Activated CD8-positive, alpha-beta T cell treated with anti-CD3 and anti-CD28 coated beads for 36 hours (primary cell): ENCODE results near the gene CIAO1. TPM values are rescaled to one million over a fixed set of nuclear protein-coding genes. Genes with fewer than 3 reads are reported as not detected.

Source experiments
- ATAC-seq: fragments of 200-7000 bp; cut with Tn5 transposase; one replicate; pipeline ENCODE4 v1.10.0; 2021; ENCODE audit warnings: mild to moderate bottlenecking, moderate library complexity
- CTCF ChIA-PET: fragments of 350-600 bp; sonication (Branson Sonifier 250); formaldehyde crosslinking; loops from one replicate; lab custom pipeline; 2021; ENCODE audit warnings: antibody characterized with exemption; lab: Charles Lee
- POLR2A ChIA-PET: fragments of 350-600 bp; sonication (Branson Sonifier 250); formaldehyde crosslinking; loops from one replicate; lab custom pipeline; 2021; ENCODE audit warnings: antibody characterized with exemption; lab: Charles Lee
- DNase-seq: peaks from one replicate; pipeline ENCODE4 v3.0.0-alpha.2; 2020
- H3K27ac Mint-ChIP-seq: one replicate; pipeline ENCODE4 v1.8.0; 2021; ENCODE audit warnings: mild to moderate bottlenecking, mixed read lengths
- H3K27me3 Mint-ChIP-seq: one replicate; pipeline ENCODE4 v1.8.0; 2021; ENCODE audit warnings: mixed read lengths
- H3K36me3 Mint-ChIP-seq: one replicate; pipeline ENCODE4 v1.8.0; 2021; ENCODE audit warnings: low read depth, mixed read lengths
- H3K4me1 Mint-ChIP-seq: one replicate; pipeline ENCODE4 v1.8.0; 2021; ENCODE audit warnings: low read depth, mixed read lengths
- H3K4me3 Mint-ChIP-seq: one replicate; pipeline ENCODE4 v1.8.0; 2021; ENCODE audit warnings: mild to moderate bottlenecking, moderate library complexity, mixed read lengths
- H3K9me3 Mint-ChIP-seq: one replicate; pipeline ENCODE4 v1.8.0; 2021; ENCODE audit warnings: mixed read lengths
- CTCF ChIP-seq: fragments of 200-600 bp; IDR thresholded peaks from one replicate; pipeline ENCODE4 v1.8.0; 2022; ENCODE audit warnings: antibody characterized with exemption, mild to moderate bottlenecking
- intact Hi-C: fragments of 100-400 bp; cut with micrococcal nuclease; formaldehyde crosslinking; loops from one replicate; pipeline ENCODE4 v1.10.0; 2022
- total RNA-seq, 2 experiments: library from RNA; stranded (reverse); gene quantifications; one replicate each; pipeline ENCODE4 v1.2.3, GENCODE V29; 2021

The CIAO1 gene
- total RNA-seq, 2 experiments from 2014 or later: 72.1 to 72.3 TPM

GRCh38 chr2:96258166-96259022 is 7.6 kb upstream of the CIAO1 start:
- intact Hi-C loops: no loop called here
- Mint-ChIP-seq H3K9me3 (no peaks in the 10 kb centered on the region), H3K4me1 (peaks cover 65% of the 10 kb centered on the region), H3K4me3 (no peak overlapping the region), H3K27ac (peak overlapping the region; percentile 50), H3K27me3 (no peaks in the 10 kb centered on the region), H3K36me3 (peaks cover 24% of the 10 kb centered on the region)
- no peak for TF ChIP-seq CTCF
- no peak for ATAC-seq
- CTCF ChIA-PET: interaction anchor here (1.4 to 3.0 kb wide), 5 partner anchors 84 to 266 kb away, joined by 3 to 12 read pairs (median 8); partner anchors contain the start of genes ADRA2B and ASTL
- DNase-seq: no peak
- POLR2A ChIA-PET: interaction anchor here (0.6 to 1.8 kb wide), 4 partner anchors 9 to 50 kb away, joined by 3 to 8 read pairs (median 4); partner anchors contain the start of gene STARD7

- no peak for DNase-seq
- ChIA-PET POLR2A (interaction anchor here (0.7 to 1.8 kb wide), 6 partner anchors 8 to 279 kb away, joined by 3 to 8 read pairs (median 4); partner anchors contain the start of gene STARD7), CTCF (interaction anchor here (1.4 to 3.0 kb wide), 6 partner anchors 17 to 267 kb away, joined by 3 to 15 read pairs (median 9); partner anchors contain the start of gene ADRA2B)
- intact Hi-C loops: no loop called here
- Mint-ChIP-seq H3K4me3 (no peak overlapping the region), H3K9me3 (no peaks in the 10 kb centered on the region), H3K27me3 (no peaks in the 10 kb centered on the region), H3K4me1 (peaks cover 74% of the 10 kb centered on the region), H3K36me3 (peaks cover 26% of the 10 kb centered on the region), H3K27ac (peak overlapping the region; percentile 54)
- no peak for ATAC-seq
- no peak for TF ChIP-seq CTCF
Observed at GRCh38 chr2:96259497-96259921, 6.5 kb upstream of the CIAO1 start.

GRCh38 chr2:96260387-96261260 is 5.4 kb upstream of the CIAO1 start:
- intact Hi-C loops: loop anchor here (5.0 kb wide), 1 partner anchor 123 kb away; the partner anchor contains the start of gene ASTL
- H3K36me3 Mint-ChIP-seq: peaks cover 23% of the 10 kb centered on the region
- H3K4me3 Mint-ChIP-seq: no peak overlapping the region
- H3K9me3 Mint-ChIP-seq: no peaks in the 10 kb centered on the region
- H3K27me3 Mint-ChIP-seq: no peaks in the 10 kb centered on the region
- peak; percentile 61 for DNase-seq
- TF ChIP-seq CTCF: no peak
- CTCF ChIA-PET: interaction anchor here (0.6 to 3.0 kb wide), 10 partner anchors 9 to 268 kb away, joined by 3 to 15 read pairs (median 4); partner anchors contain the start of gene ADRA2B
- POLR2A ChIA-PET: interaction anchor here (0.8 to 1.5 kb wide), 6 partner anchors 8 to 117 kb away, joined by 3 to 6 read pairs (median 4); partner anchors contain the start of genes SNRNP200 and STARD7
- peaks cover 69% of the 10 kb centered on the region for H3K4me1 Mint-ChIP-seq
- H3K27ac Mint-ChIP-seq: peak overlapping the region; percentile 81
- peak; percentile 66 for ATAC-seq

DNA sequence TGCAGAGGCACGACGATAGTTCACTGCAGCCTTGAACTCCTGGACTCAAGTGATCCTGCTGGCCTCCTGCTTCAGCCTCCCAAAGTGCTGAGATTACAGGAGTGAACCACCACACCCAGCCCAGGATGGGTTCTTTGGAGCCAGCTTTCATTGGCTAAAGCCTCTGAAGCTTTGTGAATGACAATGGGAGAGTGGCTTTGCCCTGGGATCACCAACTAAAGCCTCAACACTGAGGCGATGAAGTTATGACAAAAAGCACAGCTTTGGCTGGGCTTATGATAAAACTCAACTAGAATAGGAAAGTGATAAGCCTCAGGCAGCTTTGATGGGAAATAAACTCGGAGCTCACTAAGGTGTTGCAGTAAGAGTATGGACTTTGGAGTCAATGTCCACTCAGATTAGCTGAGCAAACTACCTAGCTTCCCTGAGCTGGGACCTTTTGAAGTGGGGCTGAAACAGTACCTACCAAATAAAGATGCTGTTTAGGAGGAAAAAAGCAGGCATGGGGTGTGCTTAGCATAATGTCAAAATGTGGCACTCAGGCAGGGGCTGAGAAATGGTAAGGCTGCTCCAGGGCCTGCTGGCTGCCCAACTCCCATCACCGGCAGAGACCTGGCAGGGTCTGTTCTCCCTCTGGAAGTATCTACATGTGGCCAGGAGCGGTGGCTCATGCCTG is 4.6 kb upstream of the CIAO1 start:
- H3K4me3 Mint-ChIP-seq: no peak overlapping the region
- ChIA-PET CTCF (interaction anchor here (0.8 to 3.0 kb wide), 8 partner anchors 19 to 269 kb away, joined by 3 to 15 read pairs (median 4); partner anchors contain the start of gene ADRA2B), POLR2A (interaction anchor here (0.8 to 1.5 kb wide), 5 partner anchors 9 to 118 kb away, joined by 3 to 6 read pairs (median 4); partner anchors contain the start of genes SNRNP200 and STARD7)
- no peaks in the 10 kb centered on the region for H3K27me3 Mint-ChIP-seq
- DNase-seq (no peak), ATAC-seq (no peak)
- no peaks in the 10 kb centered on the region for H3K9me3 Mint-ChIP-seq
- H3K4me1 Mint-ChIP-seq: peaks cover 69% of the 10 kb centered on the region
- peaks cover 22% of the 10 kb centered on the region for H3K36me3 Mint-ChIP-seq
- intact Hi-C loops: loop anchor here (2.0 to 5.0 kb wide), 2 partner anchors 57 to 124 kb away; partner anchors contain the start of gene ASTL
- no peak for TF ChIP-seq CTCF
- no peak overlapping the region for H3K27ac Mint-ChIP-seq
